Measurements from ENCODE around the gene TSR1. TPM values are rescaled to one million over a fixed set of nuclear protein-coding genes. Genes with fewer than 3 reads are reported as not detected.

TSR1 gene
- total and polyA plus RNA-seq, 9 of the 15 experiments (the other 6 are each of a cell fraction or from before 2014, with no cell fraction given) = 16.4 to 87.5 (median 55.2) TPM

DNA sequence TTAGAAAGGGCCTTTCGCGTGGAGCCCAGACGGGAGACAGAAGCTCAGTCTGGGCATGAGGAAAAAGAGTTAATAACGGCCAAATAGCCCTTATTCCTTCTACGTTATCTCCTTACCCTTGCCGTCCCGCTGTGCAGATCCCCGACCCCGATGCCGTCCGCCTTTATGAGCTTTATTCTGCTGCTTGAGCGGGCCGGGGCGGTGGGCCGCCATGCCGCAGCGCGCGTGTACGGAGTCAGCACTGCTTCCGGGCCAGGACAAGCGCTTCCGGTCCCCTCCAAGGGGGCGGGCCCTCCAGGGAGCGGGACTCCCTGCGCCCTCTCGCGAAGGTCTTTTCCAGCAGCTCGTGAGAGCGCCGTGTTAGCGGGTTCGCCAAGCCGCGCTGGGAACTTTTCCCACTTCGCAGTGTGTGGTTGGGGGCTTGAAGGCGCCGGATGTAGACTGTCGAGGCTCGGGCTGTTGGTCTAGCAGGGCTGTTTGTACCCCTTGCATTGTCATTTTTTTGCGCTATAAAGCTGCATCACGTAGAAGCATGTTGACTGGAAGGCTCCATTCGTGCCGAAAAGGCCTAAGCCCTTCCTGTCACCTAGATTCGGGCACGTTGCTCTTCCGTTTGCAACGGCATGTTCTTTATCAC lies at the start of gene TSR1 (continued):
- peak; percentile 30 for TF ChIP-seq CTCFL (IDR thresholded peaks at IDR 0.05; ENCODE audit: borderline replicate concordance, insufficient read depth, low read depth, low read length, poor library complexity, severe bottlenecking)
- no peak for TF ChIP-seq ZNF143 (CRISPR knock-in tag; IDR thresholded peaks at IDR 0.05)
- TF ChIP-seq ESRRB (CRISPR knock-in tag; IDR thresholded peaks at IDR 0.05; ENCODE audit: borderline replicate concordance) = no peak
- TF ChIP-seq ZNF124 (CRISPR knock-in tag; IDR thresholded peaks at IDR 0.05) = no peak
- peak; percentile 72 for TF ChIP-seq HCFC1 (IDR thresholded peaks at IDR 0.05; ENCODE audit: low read depth, low read length)
- TF ChIP-seq BMI1 (IDR thresholded peaks at IDR 0.05; ENCODE audit: low read length) = no peak
- TF ChIP-seq POLR2H (tag; IDR thresholded peaks at IDR 0.05; ENCODE audit: low read depth) = peak; percentile 67
- TF ChIP-seq, protein P1, sequence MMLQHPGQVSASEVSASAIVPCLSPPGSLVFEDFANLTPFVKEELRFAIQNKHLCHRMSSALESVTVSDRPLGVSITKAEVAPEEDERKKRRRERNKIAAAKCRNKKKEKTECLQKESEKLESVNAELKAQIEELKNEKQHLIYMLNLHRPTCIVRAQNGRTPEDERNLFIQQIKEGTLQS (IDR thresholded peaks at IDR 0.05) = no peak
- TF ChIP-seq, protein P1 (CRISPR knock-in tag; conservative IDR thresholded peaks at IDR 0.05) = no peak
- peak; percentile 44 for TF ChIP-seq CCNT2 (IDR thresholded peaks at IDR 0.05; ENCODE audit: borderline replicate concordance, extremely low read depth, insufficient read length, low read depth, low read length)
- no peak for TF ChIP-seq ZNF644 (tag; IDR thresholded peaks at IDR 0.05; ENCODE audit: low read depth)
- TF ChIP-seq MCM5 (IDR thresholded peaks at IDR 0.05; ENCODE audit: low read depth) = no peak
- TF ChIP-seq, protein P2, sequence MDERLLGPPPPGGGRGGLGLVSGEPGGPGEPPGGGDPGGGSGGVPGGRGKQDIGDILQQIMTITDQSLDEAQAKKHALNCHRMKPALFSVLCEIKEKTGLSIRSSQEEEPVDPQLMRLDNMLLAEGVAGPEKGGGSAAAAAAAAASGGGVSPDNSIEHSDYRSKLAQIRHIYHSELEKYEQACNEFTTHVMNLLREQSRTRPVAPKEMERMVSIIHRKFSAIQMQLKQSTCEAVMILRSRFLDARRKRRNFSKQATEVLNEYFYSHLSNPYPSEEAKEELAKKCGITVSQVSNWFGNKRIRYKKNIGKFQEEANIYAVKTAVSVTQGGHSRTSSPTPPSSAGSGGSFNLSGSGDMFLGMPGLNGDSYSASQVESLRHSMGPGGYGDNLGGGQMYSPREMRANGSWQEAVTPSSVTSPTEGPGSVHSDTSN (CRISPR knock-in tag; IDR thresholded peaks at IDR 0.05; ENCODE audit: low read depth) = no peak
- TF ChIP-seq, protein P2 (tag; conservative IDR thresholded peaks at IDR 0.05; ENCODE audit: low read depth) = no peak
- no peak for TF ChIP-seq CCAR2 (IDR thresholded peaks at IDR 0.05; ENCODE audit: low read depth, low read length)
- TF ChIP-seq TEAD2 (tag; IDR thresholded peaks at IDR 0.05) = no peak
- TF ChIP-seq ZFPM2 (CRISPR knock-in tag; IDR thresholded peaks at IDR 0.05) = no peak
- TF ChIP-seq JUN (IDR thresholded peaks at IDR 0.05; ENCODE audit: borderline replicate concordance, low read depth, low read length) = peak; percentile 54; the same call in 1 of the 2 replicates
- no peak for TF ChIP-seq JUN (CRISPR knock-in tag; IDR thresholded peaks at IDR 0.05; ENCODE audit: borderline replicate concordance)
- no peak for TF ChIP-seq PPARD (CRISPR knock-in tag; IDR thresholded peaks at IDR 0.05)
- TF ChIP-seq ZNF12 (CRISPR knock-in tag; IDR thresholded peaks at IDR 0.05) = no peak
- no peak for TF ChIP-seq MEF2A (IDR thresholded peaks at IDR 0.05; ENCODE audit: control insufficient read depth, low read depth, low read length)
- TF ChIP-seq ZNF75A (CRISPR knock-in tag; IDR thresholded peaks at IDR 0.05) = no peak
- TF ChIP-seq ZZZ3 (IDR thresholded peaks at IDR 0.05) = no peak
- TF ChIP-seq RB1 (IDR thresholded peaks at IDR 0.05; ENCODE audit: low read depth) = peak; percentile 66; the same call in 1 of the 2 replicates
